H1 (cell line): ENCODE data around the gene CARD14. TPM values are rescaled to one million over a fixed set of nuclear protein-coding genes. Genes with fewer than 3 reads are reported as not detected.

ENCODE experiments used
- CTCF ChIA-PET: fragments of 300-600 bp; sonication (Branson Sonifier 250); formaldehyde crosslinking; loops from one replicate; lab custom pipeline; 2021; ENCODE audit not compliant: partially characterized antibody; lab: Charles Lee
- POLR2A ChIA-PET: fragments of 300-600 bp; sonication (Branson Sonifier 250); formaldehyde crosslinking; loops from one replicate; lab custom pipeline; 2021; ENCODE audit warnings: inconsistent platforms; ENCODE audit not compliant: partially characterized antibody; lab: Charles Lee
- DNase-seq, 2 experiments: peaks; one replicate each; pipeline versions ENCODE4 v3.0.0 to v3.0.0-alpha.2; 2010 to 2022; ENCODE audit warnings: low spot score in 2 of 2, low read depth in 1 of 2, mixed read lengths in 1 of 2
- FAIRE-seq: peaks from 2 replicates; lab custom pipeline; 2011; peaks lifted over from hg19 to GRCh38; lab: Jason Lieb, UNC
- H2AFZ ChIP-seq: 2 replicates; pipeline ENCODE4 v1.8.1; 2012; ENCODE audit warnings: low read length, inconsistent platforms
- H2AK5ac ChIP-seq: 2 replicates; pipeline ENCODE4 v1.6.1; 2013; ENCODE audit warnings: low read depth, low read length
- H2BK120ac ChIP-seq: replicated peaks from 2 replicates; pipeline ENCODE3; 2013; ENCODE audit warnings: low read depth, low read length, inconsistent platforms
- H2BK12ac ChIP-seq: 2 replicates; pipeline ENCODE4 v1.6.1; 2013; ENCODE audit warnings: low read depth, low read length
- H2BK15ac ChIP-seq: 2 replicates; pipeline ENCODE4 v1.6.1; 2013; ENCODE audit warnings: low read length
- H2BK20ac ChIP-seq: 2 replicates; pipeline ENCODE4 v1.6.1; 2013; ENCODE audit warnings: low read length
- H2BK5ac ChIP-seq: 2 replicates; pipeline ENCODE4 v1.6.1; 2013; ENCODE audit warnings: low read depth, low read length
- H3K14ac ChIP-seq: 2 replicates; pipeline ENCODE4 v1.6.1; 2013; ENCODE audit warnings: inconsistent platforms; ENCODE audit not compliant: insufficient read length
- H3K18ac ChIP-seq: 2 replicates; pipeline ENCODE4 v1.6.1; 2013; ENCODE audit warnings: low read length; ENCODE audit errors: extremely low read depth
- H3K23ac ChIP-seq: 2 replicates; pipeline ENCODE4 v1.6.1; 2013; ENCODE audit warnings: inconsistent platforms; ENCODE audit not compliant: insufficient read length
- H3K23me2 ChIP-seq: 2 replicates; pipeline ENCODE4 v1.6.1; 2013; ENCODE audit warnings: low read depth, low read length
- H3K27ac ChIP-seq: 2 replicates; pipeline ENCODE4 v1.6.1; 2011; ENCODE audit warnings: low read depth, low read length, inconsistent platforms
- H3K27me3 ChIP-seq, 4 experiments: replicated peaks in 1 of 4; 1 replicate in 1 of 4; 2 replicates in 3 of 4; pipeline versions ENCODE4 v1.6.1 to v1.8.1; 2011 to 2013; ENCODE audit warnings: low read length in 3 of 4, mild to moderate bottlenecking in 3 of 4, inconsistent platforms in 2 of 4, mixed read lengths in 2 of 4, moderate library complexity in 1 of 4; ENCODE audit not compliant: control insufficient read depth in 3 of 4, insufficient read depth in 3 of 4; ENCODE audit errors: extremely low read depth in 1 of 4
- H3K36me3 ChIP-seq, 4 experiments: 2 replicates each; pipeline versions ENCODE4 v1.6.1 to v1.8.1; 2011 to 2013; ENCODE audit warnings: mild to moderate bottlenecking in 4 of 4, low read length in 3 of 4, moderate library complexity in 2 of 4, control low read depth in 1 of 4, inconsistent platforms in 1 of 4; ENCODE audit not compliant: insufficient read depth in 4 of 4, control insufficient read depth in 2 of 4
- H3K4ac ChIP-seq: replicated peaks from 2 replicates; pipeline ENCODE3; 2013; ENCODE audit warnings: low read length, low read depth, mixed read lengths, inconsistent platforms; ENCODE audit not compliant: insufficient read length
- H3K4me1 ChIP-seq, 4 experiments: replicated peaks in 1 of 4; 1 replicate in 1 of 4; 2 replicates in 3 of 4; pipeline versions ENCODE4 v1.6.1 to v1.8.1; 2011 to 2013; ENCODE audit warnings: low read length in 3 of 4, inconsistent platforms in 2 of 4, mixed read lengths in 1 of 4; ENCODE audit not compliant: insufficient read depth in 4 of 4, control insufficient read depth in 3 of 4
- H3K4me2 ChIP-seq, 2 experiments: 2 replicates each; pipeline versions ENCODE4 v1.6.1 to v1.8.1; 2011 to 2013; ENCODE audit warnings: low read depth in 2 of 2, low read length in 2 of 2, control low read depth in 1 of 2, inconsistent platforms in 1 of 2, mild to moderate bottlenecking in 1 of 2; ENCODE audit not compliant: insufficient read depth in 1 of 2
- H3K4me3 ChIP-seq, 4 experiments: fragments of 200-600, 300-600 bp in 1 of 4; sonication (generic), shearing (Covaris generic), sonication (Bioruptor Twin) in 1 of 4; 2 replicates each; pipeline versions ENCODE4 v1.5.1 to v1.8.1; 2011 to 2016; ENCODE audit warnings: low read length in 4 of 4, low read depth in 3 of 4, control low read depth in 2 of 4, inconsistent platforms in 2 of 4, mild to moderate bottlenecking in 2 of 4, mixed read lengths in 1 of 4, moderate library complexity in 1 of 4; ENCODE audit not compliant: insufficient read depth in 2 of 4; ENCODE audit errors: extremely low read depth in 1 of 4
- H3K56ac ChIP-seq: replicated peaks from 2 replicates; pipeline ENCODE3; 2013; ENCODE audit warnings: low read depth, mild to moderate bottlenecking, mixed read lengths, low read length, inconsistent platforms; ENCODE audit not compliant: insufficient read length
- H3K79me1 ChIP-seq: 2 replicates; pipeline ENCODE4 v1.6.1; 2013; ENCODE audit warnings: low read depth, low read length, control low read depth
- H3K79me2 ChIP-seq, 2 experiments: 2 replicates each; pipeline versions ENCODE4 v1.6.1 to v1.8.1; 2012 to 2013; ENCODE audit warnings: low read length in 2 of 2, mild to moderate bottlenecking in 2 of 2, inconsistent platforms in 1 of 2; ENCODE audit not compliant: insufficient read depth in 2 of 2, control insufficient read depth in 1 of 2
- H3K9ac ChIP-seq, 4 experiments: replicated peaks in 1 of 4; 1 replicate in 1 of 4; 2 replicates in 3 of 4; pipeline versions ENCODE4 v1.6.1 to v1.8.1; 2011 to 2013; ENCODE audit warnings: low read depth in 3 of 4, low read length in 3 of 4, control low read depth in 2 of 4, mild to moderate bottlenecking in 2 of 4, moderate library complexity in 2 of 4, inconsistent platforms in 1 of 4; ENCODE audit errors: extremely low read depth in 1 of 4
- H3K9me3 ChIP-seq, 2 experiments: 2 replicates each; pipeline versions ENCODE4 v1.6.1 to v1.8.1; 2012 to 2013; ENCODE audit warnings: mild to moderate bottlenecking in 2 of 2, moderate library complexity in 2 of 2, control low read depth in 1 of 2, inconsistent platforms in 1 of 2, low read depth in 1 of 2, low read length in 1 of 2, mixed read lengths in 1 of 2; ENCODE audit not compliant: insufficient read depth in 2 of 2
- H4K20me1 ChIP-seq, 2 experiments: replicated peaks in 1 of 2; 2 replicates each; pipeline versions ENCODE3 to v1.8.1; 2011 to 2013; ENCODE audit warnings: inconsistent platforms in 2 of 2, low read length in 2 of 2, mild to moderate bottlenecking in 1 of 2; ENCODE audit not compliant: insufficient read depth in 2 of 2, control insufficient read depth in 1 of 2
- H4K5ac ChIP-seq: 2 replicates; pipeline ENCODE4 v1.6.1; 2013; ENCODE audit warnings: low read length, low read depth, mixed read lengths, inconsistent platforms; ENCODE audit not compliant: insufficient read length
- H4K8ac ChIP-seq: 2 replicates; pipeline ENCODE4 v1.8.0; 2013; ENCODE audit warnings: mild to moderate bottlenecking, moderate library complexity, low read length, inconsistent platforms; ENCODE audit not compliant: insufficient read depth; ENCODE audit errors: extremely low read depth
- H4K91ac ChIP-seq: replicated peaks from 2 replicates; pipeline ENCODE3; 2013; ENCODE audit warnings: low read length, mixed read lengths, inconsistent platforms; ENCODE audit not compliant: insufficient read length
- BCL11A ChIP-seq, 2 experiments: IDR thresholded peaks; one replicate each; pipeline ENCODE4 v1.6.1; 2011; ENCODE audit warnings: low read depth in 2 of 2, low read length in 2 of 2, mild to moderate bottlenecking in 2 of 2
- CBX5 ChIP-seq: fragments of 300-800, 300-1000 bp; sonication (generic); IDR thresholded peaks from 2 replicates; pipeline ENCODE4 v1.7.1; 2016; ENCODE audit warnings: antibody characterized with exemption, low read length, low read depth
- CHD1 ChIP-seq: IDR thresholded peaks from 2 replicates; pipeline ENCODE4 v1.6.1; 2012; ENCODE audit warnings: low read depth, low read length, improper control_type of control experiment
- CREB1 ChIP-seq: IDR thresholded peaks from 2 replicates; pipeline ENCODE4 v1.6.1; 2012; ENCODE audit warnings: inconsistent platforms
- FOSL1 ChIP-seq: IDR thresholded peaks from 2 replicates; pipeline ENCODE4 v1.6.1; 2011; ENCODE audit warnings: mild to moderate bottlenecking, low read depth, low read length, moderate library complexity; ENCODE audit not compliant: insufficient read depth
- KDM5A ChIP-seq: fragments of 200-600 bp; IDR thresholded peaks from 2 replicates; pipeline ENCODE4 v1.7.1; 2012; ENCODE audit warnings: mild to moderate bottlenecking, low read length, inconsistent platforms, mixed read lengths
- POLR2A ChIP-seq, 2 experiments: IDR thresholded peaks; 1 replicate in 1 of 2; 2 replicates in 1 of 2; pipeline ENCODE4 v1.6.1; 2011; ENCODE audit warnings: low read depth in 2 of 2, low read length in 2 of 2, mild to moderate bottlenecking in 2 of 2; ENCODE audit errors: control extremely low read depth in 1 of 2
- POU5F1 ChIP-seq: IDR thresholded peaks from 2 replicates; pipeline ENCODE4 v1.6.1; 2011; ENCODE audit warnings: low read depth, mild to moderate bottlenecking, low read length, moderate library complexity
- RAD21 ChIP-seq, 2 experiments: IDR thresholded peaks in 1 of 2; conservative IDR thresholded peaks in 1 of 2; 2 replicates each; pipeline ENCODE4 v1.6.1; 2011; ENCODE audit warnings: low read depth in 2 of 2, low read length in 2 of 2, improper control_type of control experiment in 1 of 2, inconsistent platforms in 1 of 2, mild to moderate bottlenecking in 1 of 2, moderate library complexity in 1 of 2
- SP4 ChIP-seq: IDR thresholded peaks from 2 replicates; pipeline ENCODE4 v1.6.1; 2012; ENCODE audit warnings: low read length, inconsistent platforms
- SRF ChIP-seq: IDR thresholded peaks from 2 replicates; pipeline ENCODE4 v1.6.1; 2011; ENCODE audit warnings: mild to moderate bottlenecking, low read depth, low read length, moderate library complexity
- TAF7 ChIP-seq: optimal IDR thresholded peaks from 2 replicates; pipeline ENCODE3; 2011; ENCODE audit warnings: low read depth, mild to moderate bottlenecking, inconsistent platforms, low read length, moderate library complexity, borderline replicate concordance
- YY1 ChIP-seq: IDR thresholded peaks from 2 replicates; pipeline ENCODE4 v1.6.1; 2011; ENCODE audit warnings: low read depth, mild to moderate bottlenecking, low read length
- WGBS, 2 experiments: shearing (Covaris generic) in 1 of 2; methylation state at CpG; one replicate each; pipeline versions ENCODE4 v1.1.6 to v1.1.7; 2013 to 2015; ENCODE audit warnings: low lambda C conversion rate in 2 of 2, mixed read lengths in 2 of 2, inconsistent platforms in 1 of 2, low coverage in 1 of 2, missing lambda C conversion rate in 1 of 2; ENCODE audit not compliant: insufficient replicate concordance in 2 of 2, insufficient coverage in 1 of 2, insufficient read length in 1 of 2; ENCODE audit errors: extremely low coverage in 1 of 2, missing lambda C conversion rate in 1 of 2; 5-methylcytosine and 5-hydroxymethylcytosine counted together
- polyA plus RNA-seq, 7 experiments: library from polyadenylated mRNA; depleted of rRNA in 3 of 7; stranded (reverse) in 5 of 7; unstranded in 2 of 7; fragments of >200 nt in 5 of 7; fragments of 200-250 nt in 2 of 7; gene quantifications; 1 replicate in 5 of 7; 2 replicates in 1 of 7; 4 replicates in 1 of 7; pipeline versions ENCODE4 v1.2.1 to v1.2.3, GENCODE V29; 2011 to 2013; ENCODE audit warnings: missing spikeins in 2 of 7, mixed read lengths in 2 of 7
- total RNA-seq: library from RNA; stranded (reverse); fragmentation: NEBNext Ultra II Directional; extraction: Animal tissue kit (Norgen Biotek cat#: 25700); gene quantifications from 2 replicates; pipeline ENCODE4 v1.2.1, GENCODE V29; 2021

Gene CARD14
- total and polyA plus RNA-seq, 2 of the 8 experiments (the other 6 are each of a cell fraction or from before 2014, with no cell fraction given), result 0.08 TPM; not detected in 1

DNA sequence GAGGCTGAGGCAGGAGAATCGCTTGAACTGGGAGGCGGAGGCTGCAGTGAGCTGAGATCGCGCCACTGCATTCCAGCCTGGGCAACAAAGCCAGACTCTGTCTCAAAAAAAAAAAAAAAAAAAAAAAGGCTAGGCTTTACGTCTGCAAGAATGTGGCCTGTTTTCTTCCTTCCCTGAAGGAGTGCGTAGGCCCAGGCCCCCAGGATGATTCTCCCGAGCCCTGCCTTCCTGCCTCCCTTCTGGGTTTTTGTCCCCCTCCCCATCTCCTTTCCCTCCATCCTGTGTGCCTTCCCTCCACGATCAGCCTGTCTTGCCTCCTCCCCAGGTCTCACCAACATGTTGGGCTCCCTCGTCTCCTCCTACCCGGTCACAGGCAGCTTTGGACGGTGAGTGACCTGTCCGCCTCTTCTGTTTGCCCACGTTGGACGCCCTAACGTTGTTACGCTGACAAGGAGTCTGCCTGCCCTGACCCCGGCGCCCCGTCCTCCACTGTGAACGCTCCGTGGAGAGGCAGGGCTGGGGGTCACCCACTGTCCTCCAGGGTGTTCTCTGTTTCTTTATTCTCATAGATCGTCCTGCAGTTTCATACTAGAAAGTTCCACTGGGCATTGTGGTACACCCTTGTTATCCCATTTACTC lies 75.2 kb downstream of the CARD14 start:
- Histone ChIP-seq H3K4me3 (no peak overlapping the region), H2BK20ac (no peak overlapping the region), H3K4me1 (no peaks in the 10 kb centered on the region), H3K4ac (no peak overlapping the region), H3K27ac (no peak overlapping the region; the same call in 1 of the 2 replicates), H3K36me3 (peaks cover 0 to 8% (median 5%) of the 10 kb centered on the region in 4 experiments; a peak in 5 of 8 replicates), H3K9me3 (no peaks in the 10 kb centered on the region; a peak in 1 of 4 replicates), H3K4me2 (no peak overlapping the region), H4K20me1 (peaks cover 0 to 3% of the 10 kb centered on the region in 2 experiments), H2BK12ac (no peak overlapping the region), H2AK5ac (no peak overlapping the region), H3K27me3 (no peaks in the 10 kb centered on the region), H3K79me2 (no peaks in the 10 kb centered on the region), H3K23ac (no peak overlapping the region), H4K8ac (no peak overlapping the region), H3K79me1 (no peaks in the 10 kb centered on the region), H4K5ac (no peak overlapping the region), H2BK5ac (no peak overlapping the region), H3K14ac (no peak overlapping the region), H2BK15ac (no peak overlapping the region), H3K18ac (no peak overlapping the region), H3K23me2 (no peaks in the 10 kb centered on the region), H3K9ac (no peak overlapping the region), H4K91ac (no peak overlapping the region), H3K56ac (no peak overlapping the region), H2AFZ (no peak overlapping the region), H2BK120ac (no peak overlapping the region)
- DNase-seq, result no peak
- POLR2A ChIA-PET, result interaction anchor here (0.8 to 1.5 kb wide), 4 partner anchors 8 to 16 kb away, joined by 3 read pairs; no protein-coding TSS in a partner anchor
- WGBS, 2 experiments, result 95% methylated on average over 16 of the region's 22 CpGs; no CpG with 5 or more reads in 1 of the 2 experiments
- CTCF ChIA-PET, result interaction anchor here (1.9 kb wide), 1 partner anchor 16 kb away, joined by 4 read pairs; no protein-coding TSS in a partner anchor
- no peak for FAIRE-seq
- TF ChIP-seq BCL11A (IDR thresholded peaks at IDR 0.05; ENCODE audit: low read depth in 2 of 2, low read length in 2 of 2) (no peak), SP4 (no peak), KDM5A (no peak), SRF (no peak), FOSL1 (no peak), RAD21 (IDR thresholded peaks at IDR 0.05 in 1 of 2, conservative IDR thresholded peaks at IDR 0.05 in 1 of 2; ENCODE audit: low read depth in 2 of 2, low read length in 2 of 2) (no peak), TAF7 (no peak), POU5F1 (no peak), CREB1 (no peak), POLR2A (IDR thresholded peaks at IDR 0.05; ENCODE audit: control extremely low read depth in 1 of 2, low read depth in 2 of 2, low read length in 2 of 2) (no peak), CBX5 (no peak), YY1 (no peak), CHD1 (no peak)
